Caco-2 (cell line): ENCODE results near the gene ADAMTS10. TPM values are rescaled to one million over a fixed set of nuclear protein-coding genes. Genes with fewer than 3 reads are reported as not detected.

Experiments
- BruUV-seq: library from RNA; stranded (reverse); fragments of 400-500 nt; replicated peaks from 2 replicates; lab custom pipeline; 2021; lab: Mats Ljungman, UMichigan
- CTCF ChIA-PET: fragments of 300-600 bp; sonication (Branson Sonifier 250); formaldehyde crosslinking; loops from one replicate; lab custom pipeline; 2022; ENCODE audit warnings: antibody characterized with exemption; lab: Charles Lee
- POLR2A ChIA-PET: fragments of 300-600 bp; sonication (Branson Sonifier 250); formaldehyde crosslinking; loops from one replicate; lab custom pipeline; 2022; ENCODE audit warnings: antibody characterized with exemption; lab: Charles Lee
- DNase-seq, 2 experiments: peaks; one replicate each; pipeline versions ENCODE4 v3.0.0 to v3.0.0-alpha.2; 2020 to 2022
- H3K27me3 ChIP-seq: replicated peaks from 2 replicates; pipeline ENCODE4 v1.6.0; 2011; ENCODE audit warnings: low read length; ENCODE audit not compliant: control insufficient read depth, insufficient read depth
- H3K36me3 ChIP-seq: 2 replicates; pipeline ENCODE4 v1.5.1; 2011; ENCODE audit warnings: low read length; ENCODE audit not compliant: control insufficient read depth, insufficient read depth
- H3K4me1 ChIP-seq: fragments of 250-450 bp; sonication (Bioruptor Pico); 2 replicates; pipeline ENCODE4 v1.5.1; 2020; ENCODE audit warnings: mild to moderate bottlenecking
- H3K4me3 ChIP-seq: 2 replicates; pipeline ENCODE4 v1.5.1; 2011; ENCODE audit warnings: low read depth, mild to moderate bottlenecking, control low read depth, low read length
- H3K9me3 ChIP-seq: fragments of 250-450 bp; sonication (Bioruptor Pico); 2 replicates; pipeline ENCODE4 v1.5.1; 2020; ENCODE audit warnings: mild to moderate bottlenecking, moderate library complexity
- H3K27ac Mint-ChIP-seq: one replicate; pipeline ENCODE4 v1.8.0; 2022; ENCODE audit warnings: mixed read lengths; ENCODE audit not compliant: unreplicated experiment
- H3K27me3 Mint-ChIP-seq: one replicate; pipeline ENCODE4 v1.8.0; 2022; ENCODE audit warnings: mixed read lengths; ENCODE audit not compliant: insufficient read depth, unreplicated experiment
- H3K36me3 Mint-ChIP-seq: one replicate; pipeline ENCODE4 v1.8.0; 2022; ENCODE audit warnings: mild to moderate bottlenecking, mixed read lengths; ENCODE audit not compliant: insufficient read depth, unreplicated experiment
- H3K4me1 Mint-ChIP-seq: one replicate; pipeline ENCODE4 v1.8.0; 2022; ENCODE audit warnings: low read depth, mixed read lengths; ENCODE audit not compliant: unreplicated experiment
- H3K4me3 Mint-ChIP-seq: one replicate; pipeline ENCODE4 v1.8.0; 2022; ENCODE audit warnings: mild to moderate bottlenecking, moderate library complexity, mixed read lengths; ENCODE audit not compliant: unreplicated experiment
- H3K9me3 Mint-ChIP-seq: one replicate; pipeline ENCODE4 v1.8.0; 2022; ENCODE audit warnings: mixed read lengths; ENCODE audit not compliant: unreplicated experiment
- intact Hi-C: fragments of 100-400 bp; cut with micrococcal nuclease; formaldehyde crosslinking; loops from one replicate; pipeline ENCODE4 v1.10.0; 2022; ENCODE audit not compliant: unreplicated experiment
- total RNA-seq: library from RNA; stranded (reverse); gene quantifications from 2 replicates; pipeline ENCODE4 v1.2.3, GENCODE V29; 2022
- TF ChIP-seq, protein P1 (sequence below), 2 experiments: fragments of 200-600 bp in 1 of 2; IDR thresholded peaks; 1 replicate in 1 of 2; 2 replicates in 1 of 2; pipeline versions ENCODE4 v1.5.1 to v1.8.0; 2011 to 2022; ENCODE audit warnings: antibody characterized with exemption in 1 of 2, control low read depth in 1 of 2, inconsistent platforms in 1 of 2, low read depth in 1 of 2, low read length in 1 of 2, mild to moderate bottlenecking in 1 of 2, moderate library complexity in 1 of 2; ENCODE audit not compliant: insufficient read depth in 1 of 2, severe bottlenecking in 1 of 2, unreplicated experiment in 1 of 2

ADAMTS10 gene
- total RNA-seq, 1 experiment from 2014 or later, result 0.77 TPM

- Mint-ChIP-seq H3K9me3 (no peaks in the 10 kb centered on the region), H3K27ac (no peak overlapping the region), H3K4me1 (no peaks in the 10 kb centered on the region), H3K27me3 (no peaks in the 10 kb centered on the region), H3K36me3 (peaks cover 2% of the 10 kb centered on the region), H3K4me3 (no peak overlapping the region)
- Histone ChIP-seq H3K4me1 (no peaks in the 10 kb centered on the region), H3K9me3 (no peaks in the 10 kb centered on the region), H3K4me3 (no peak overlapping the region), H3K27me3 (no peaks in the 10 kb centered on the region), H3K36me3 (no peaks in the 10 kb centered on the region)
- ChIA-PET CTCF (no interaction called here), POLR2A (no interaction called here)
- peak in 1 of 2 experiments; percentile 11 for DNase-seq
- intact Hi-C loops, result no loop called here
- no TSS peak for BruUV-seq
- TF ChIP-seq, protein P1, sequence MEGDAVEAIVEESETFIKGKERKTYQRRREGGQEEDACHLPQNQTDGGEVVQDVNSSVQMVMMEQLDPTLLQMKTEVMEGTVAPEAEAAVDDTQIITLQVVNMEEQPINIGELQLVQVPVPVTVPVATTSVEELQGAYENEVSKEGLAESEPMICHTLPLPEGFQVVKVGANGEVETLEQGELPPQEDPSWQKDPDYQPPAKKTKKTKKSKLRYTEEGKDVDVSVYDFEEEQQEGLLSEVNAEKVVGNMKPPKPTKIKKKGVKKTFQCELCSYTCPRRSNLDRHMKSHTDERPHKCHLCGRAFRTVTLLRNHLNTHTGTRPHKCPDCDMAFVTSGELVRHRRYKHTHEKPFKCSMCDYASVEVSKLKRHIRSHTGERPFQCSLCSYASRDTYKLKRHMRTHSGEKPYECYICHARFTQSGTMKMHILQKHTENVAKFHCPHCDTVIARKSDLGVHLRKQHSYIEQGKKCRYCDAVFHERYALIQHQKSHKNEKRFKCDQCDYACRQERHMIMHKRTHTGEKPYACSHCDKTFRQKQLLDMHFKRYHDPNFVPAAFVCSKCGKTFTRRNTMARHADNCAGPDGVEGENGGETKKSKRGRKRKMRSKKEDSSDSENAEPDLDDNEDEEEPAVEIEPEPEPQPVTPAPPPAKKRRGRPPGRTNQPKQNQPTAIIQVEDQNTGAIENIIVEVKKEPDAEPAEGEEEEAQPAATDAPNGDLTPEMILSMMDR (IDR thresholded peaks at IDR 0.05; ENCODE audit: insufficient read depth in 1 of 2, low read depth in 1 of 2, low read length in 1 of 2, severe bottlenecking in 1 of 2, unreplicated experiment in 1 of 2), result no peak
Observed at GRCh38 chr19:8552810-8553209, 57.7 kb downstream of the ADAMTS10 start.

DNA sequence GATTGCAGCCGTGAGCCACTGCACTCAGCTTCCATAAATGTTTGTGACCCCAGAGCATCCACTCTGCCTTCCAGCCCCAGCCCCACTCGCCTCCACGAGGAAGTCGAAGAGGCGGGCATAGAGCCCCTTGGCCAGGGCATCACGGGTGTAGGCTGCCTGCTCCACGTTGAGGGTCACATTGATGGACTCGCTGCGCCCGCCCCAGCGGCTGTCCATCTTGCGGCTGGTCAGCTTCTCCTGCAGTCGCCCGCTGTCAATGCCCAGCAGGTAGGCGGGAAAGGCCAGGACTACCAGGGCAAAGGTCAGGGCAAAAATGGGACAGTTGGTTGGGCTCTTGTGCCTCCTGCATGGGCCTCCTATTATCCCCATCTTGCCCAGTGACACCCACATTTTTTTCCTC lies 60.4 kb downstream of the ADAMTS10 start:
- BruUV-seq, result no TSS peak
- POLR2A ChIA-PET, result no interaction called here
- Histone ChIP-seq H3K27me3 (no peaks in the 10 kb centered on the region), H3K4me1 (no peaks in the 10 kb centered on the region), H3K9me3 (no peaks in the 10 kb centered on the region), H3K36me3 (no peaks in the 10 kb centered on the region), H3K4me3 (no peak overlapping the region)
- TF ChIP-seq, protein P1 (IDR thresholded peaks at IDR 0.05; ENCODE audit: insufficient read depth in 1 of 2, low read depth in 1 of 2, low read length in 1 of 2, severe bottlenecking in 1 of 2, unreplicated experiment in 1 of 2), result no peak
- CTCF ChIA-PET, result no interaction called here
- intact Hi-C loops, result no loop called here
- no peaks in the 10 kb centered on the region for H3K4me1 Mint-ChIP-seq
- H3K36me3 Mint-ChIP-seq, result no peaks in the 10 kb centered on the region
- no peak overlapping the region for H3K27ac Mint-ChIP-seq
- no peaks in the 10 kb centered on the region for H3K9me3 Mint-ChIP-seq
- DNase-seq, result no peak
- no peak overlapping the region for H3K4me3 Mint-ChIP-seq
- no peaks in the 10 kb centered on the region for H3K27me3 Mint-ChIP-seq

DNA sequence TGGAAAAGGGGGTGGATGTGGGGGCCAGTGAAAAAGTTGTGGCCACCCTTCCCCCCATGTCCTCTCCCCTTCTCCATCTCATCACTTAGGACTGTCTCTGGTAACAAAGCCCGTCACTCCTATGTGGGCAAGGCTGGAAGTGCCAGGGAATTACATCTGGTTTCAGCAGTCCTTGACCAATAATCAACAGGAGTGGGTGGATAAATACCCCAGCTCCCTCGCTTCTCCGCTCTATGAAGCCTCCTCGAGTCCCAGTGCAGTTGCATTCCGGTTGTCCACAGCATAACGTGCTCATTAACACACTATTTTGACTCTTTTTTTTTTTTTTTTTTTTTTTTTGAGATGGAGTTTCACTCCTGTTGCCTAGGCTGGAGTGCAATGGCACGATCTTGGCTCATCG lies 64.8 kb downstream of the ADAMTS10 start:
- Mint-ChIP-seq H3K27ac (no peak overlapping the region), H3K36me3 (no peaks in the 10 kb centered on the region), H3K9me3 (no peaks in the 10 kb centered on the region), H3K4me1 (no peaks in the 10 kb centered on the region), H3K4me3 (no peak overlapping the region), H3K27me3 (no peaks in the 10 kb centered on the region)
- no peaks in the 10 kb centered on the region for H3K9me3 ChIP-seq
- intact Hi-C loops, result no loop called here
- H3K36me3 ChIP-seq, result no peaks in the 10 kb centered on the region; the same call in 1 of the 2 replicates
- no TSS peak for BruUV-seq
- TF ChIP-seq, protein P1 (IDR thresholded peaks at IDR 0.05; ENCODE audit: insufficient read depth in 1 of 2, low read depth in 1 of 2, low read length in 1 of 2, severe bottlenecking in 1 of 2, unreplicated experiment in 1 of 2), result no peak
- ChIA-PET CTCF (no interaction called here), POLR2A (no interaction called here)
- H3K27me3 ChIP-seq, result no peaks in the 10 kb centered on the region
- H3K4me3 ChIP-seq, result no peak overlapping the region
- no peak for DNase-seq
- no peaks in the 10 kb centered on the region for H3K4me1 ChIP-seq
